BLaER1 treated with 17β-estradiol and CSF1 and Interleukin-3, amounts not matched to agents 10 nM and 100 nM (cell line): ENCODE data around the gene PHACTR2.
A peak's percentile ranks its signal among the peaks of the same experiment; 100 is the strongest.
"Not testable (repeated sequence)": the region's sequence is repeated elsewhere in the genome, so short reads cannot be mapped to it uniquely, and the experiment has no call there.

Experiments
- H3K27ac ChIP-seq, 11 experiments: shearing (Covaris generic); formaldehyde crosslinking; 2 replicates each; pipeline ENCODE4 v1.8.1; 2022
- H3K27me3 ChIP-seq, 11 experiments: shearing (Covaris generic); formaldehyde crosslinking; 2 replicates each; pipeline ENCODE4 v1.8.1; 2022
- H3K36me3 ChIP-seq, 11 experiments: shearing (Covaris generic); formaldehyde crosslinking; 2 replicates each; pipeline ENCODE4 v1.8.1; 2022
- H3K4me1 ChIP-seq, 10 experiments: shearing (Covaris generic); formaldehyde crosslinking; 2 replicates each; pipeline ENCODE4 v1.8.1; 2022
- H3K4me2 ChIP-seq, 11 experiments: shearing (Covaris generic); formaldehyde crosslinking; 2 replicates each; pipeline ENCODE4 v1.8.1; 2022
- H3K4me3 ChIP-seq, 10 experiments: shearing (Covaris generic); formaldehyde crosslinking; 2 replicates each; pipeline ENCODE4 v1.8.1; 2022
- H3K9ac ChIP-seq, 11 experiments: shearing (Covaris generic); formaldehyde crosslinking; 2 replicates each; pipeline ENCODE4 v1.8.1; 2022
- H3K9me3 ChIP-seq, 11 experiments: shearing (Covaris generic); formaldehyde crosslinking; replicated peaks in 1 of 11; 2 replicates each; pipeline ENCODE4 v1.8.1; 2022
- H4K20me1 ChIP-seq, 11 experiments: shearing (Covaris generic); formaldehyde crosslinking; 2 replicates each; pipeline ENCODE4 v1.8.1; 2022
- Cebpa-rat ChIP-seq, 11 experiments: shearing (Covaris generic); IDR thresholded peaks; 2 replicates each; pipeline ENCODE4 v1.8.1; 2022

The PHACTR2 gene

GRCh38 chr6:143872201-143872600 lies 194.4 kb downstream of the PHACTR2 start:
- H3K4me3 ChIP-seq, result no peak overlapping the region
- peak overlapping the region in 3 of 11 experiments; percentile 14 to 54 (median 28); a peak in 5 of 22 replicates for H3K4me2 ChIP-seq
- no peak for TF ChIP-seq Cebpa-rat (IDR thresholded peaks at IDR 0.05)

GRCh38 chr6:143873600-143873999 lies 195.8 kb downstream of the PHACTR2 start:
- not testable (repeated sequence) for H3K4me2 ChIP-seq, H3K27me3 ChIP-seq, H3K4me1 ChIP-seq, H4K20me1 ChIP-seq, H3K36me3 ChIP-seq, H3K27ac ChIP-seq, H3K4me3 ChIP-seq, H3K9ac ChIP-seq
- peaks cover 18 to 48% (median 31%) of the 10 kb centered on the region in 11 experiments for H3K9me3 ChIP-seq

More at GRCh38 chr6:143872201-143872600, 194.4 kb downstream of the PHACTR2 start:
- peaks cover 0 to 4% (median 0%) of the 10 kb centered on the region in 10 experiments; a peak in 1 of 20 replicates for H3K4me1 ChIP-seq
- no peaks in the 10 kb centered on the region for H4K20me1 ChIP-seq
- 0 out of 22 replicates have a peak overlapping the region, but pooled peaks of 1 of the 11 experiments have one; percentile 23 for H3K27ac ChIP-seq
- H3K9me3 ChIP-seq, result peaks cover 31 to 52% (median 36%) of the 10 kb centered on the region in 11 experiments
- 0 out of 22 replicates have a peak, but pooled peaks cover 0 to 4% (median 0%) of the 10 kb centered on the region in 11 experiments for H3K36me3 ChIP-seq
- no peaks in the 10 kb centered on the region for H3K27me3 ChIP-seq
- peak overlapping the region in 1 of 11 experiments; percentile 2; a peak in 1 of 22 replicates for H3K9ac ChIP-seq

GRCh38 chr6:143874503-143874902 lies 196.7 kb downstream of the PHACTR2 start:
- not testable (repeated sequence) for H3K27ac ChIP-seq, H3K9ac ChIP-seq, H4K20me1 ChIP-seq, H3K36me3 ChIP-seq, H3K4me3 ChIP-seq, H3K27me3 ChIP-seq, H3K4me1 ChIP-seq, H3K4me2 ChIP-seq
- H3K9me3 ChIP-seq, result peaks cover 14 to 39% (median 27%) of the 10 kb centered on the region in 11 experiments

- H3K36me3 ChIP-seq, result no peaks in the 10 kb centered on the region
- no peak overlapping the region for H3K4me2 ChIP-seq
- no peak overlapping the region for H3K9ac ChIP-seq
- peaks cover 14 to 39% (median 27%) of the 10 kb centered on the region in 11 experiments for H3K9me3 ChIP-seq
- H3K27ac ChIP-seq, result no peak overlapping the region
- H3K27me3 ChIP-seq, result no peaks in the 10 kb centered on the region
- no peaks in the 10 kb centered on the region for H4K20me1 ChIP-seq
- H3K4me1 ChIP-seq, result no peaks in the 10 kb centered on the region
- TF ChIP-seq Cebpa-rat (IDR thresholded peaks at IDR 0.05), result no peak
- H3K4me3 ChIP-seq, result no peak overlapping the region
Measured at GRCh38 chr6:143877584-143878271, 200.0 kb downstream of the PHACTR2 start.

GRCh38 chr6:143878272-143878760 lies 200.6 kb downstream of the PHACTR2 start:
- H3K27me3 ChIP-seq, result no peaks in the 10 kb centered on the region
- H3K4me1 ChIP-seq, result no peaks in the 10 kb centered on the region

GRCh38 chr6:143880412-143880811 lies 202.6 kb downstream of the PHACTR2 start:
- H3K9me3 ChIP-seq, result peaks cover 7 to 26% (median 15%) of the 10 kb centered on the region in 11 experiments
- H3K4me3 ChIP-seq, result no peak overlapping the region
- H3K9ac ChIP-seq, result no peak overlapping the region
- no peaks in the 10 kb centered on the region for H4K20me1 ChIP-seq
- H3K4me2 ChIP-seq, result no peak overlapping the region
- H3K4me1 ChIP-seq, result no peaks in the 10 kb centered on the region
- H3K27ac ChIP-seq, result no peak overlapping the region
- no peaks in the 10 kb centered on the region for H3K27me3 ChIP-seq
- no peak for TF ChIP-seq Cebpa-rat (IDR thresholded peaks at IDR 0.05)
- no peaks in the 10 kb centered on the region for H3K36me3 ChIP-seq

More at GRCh38 chr6:143878272-143878760, 200.6 kb downstream of the PHACTR2 start:
- Histone ChIP-seq H3K4me2 (no peak overlapping the region), H3K27ac (no peak overlapping the region), H3K9ac (no peak overlapping the region), H3K9me3 (peaks cover 14 to 39% (median 27%) of the 10 kb centered on the region in 11 experiments), H4K20me1 (no peaks in the 10 kb centered on the region), H3K4me3 (no peak overlapping the region), H3K36me3 (no peaks in the 10 kb centered on the region)
- no peak for TF ChIP-seq Cebpa-rat (IDR thresholded peaks at IDR 0.05)
